ENCODE results near the gene DIP2A. TPM values are rescaled to one million over a fixed set of nuclear protein-coding genes. Genes with fewer than 3 reads are reported as not detected.
A peak's percentile ranks its signal among the peaks of the same experiment; 100 is the strongest.
"Not testable (repeated sequence)": the region's sequence is repeated elsewhere in the genome, so short reads cannot be mapped to it uniquely, and the experiment has no call there.

Gene DIP2A
- total and polyA plus RNA-seq, 7 experiments from 2014 or later, result 16.9 to 118 (median 105) TPM

- DNase-seq (no peak), ATAC-seq (no peak)
- Histone ChIP-seq H3K9me3 (ENCODE audit: control insufficient read depth in 2 of 3, low read length in 3 of 3) (no peaks in the 10 kb centered on the region), H3K36me3 (ENCODE audit: control insufficient read depth in 2 of 3, insufficient read depth in 3 of 3, low read length in 3 of 3) (peaks cover 0 to 65% (median 13%) of the 10 kb centered on the region in 3 experiments), H3K27ac (ENCODE audit: low read depth, low read length) (no peak overlapping the region), H3K4me3 (ENCODE audit: low read length) (no peak overlapping the region), H3K27me3 (ENCODE audit: control insufficient read depth in 2 of 2, insufficient read depth in 2 of 2, low read length in 2 of 2) (no peaks in the 10 kb centered on the region), H3K4me1 (ENCODE audit: control insufficient read depth in 2 of 2, insufficient read depth in 2 of 2, low read length in 2 of 2) (peaks cover 5 to 14% of the 10 kb centered on the region in 2 donors)
- ChIA-PET POLR2A (interaction anchor here (0.6 kb wide), 1 partner anchor 72 kb away, joined by 4 read pairs; no protein-coding TSS in a partner anchor), CTCF (no interaction called here)
- Mint-ChIP-seq H3K4me3 (no peak overlapping the region), H3K27ac (peak overlapping the region in 2 of 9 donors; percentile 38 to 58), H3K4me1 (peaks cover 0 to 12% (median 10%) of the 10 kb centered on the region in 7 donors), H3K9me3 (no peaks in the 10 kb centered on the region), H3K36me3 (peaks cover 10 to 32% (median 17%) of the 10 kb centered on the region in 5 donors), H3K27me3 (no peaks in the 10 kb centered on the region)
- intact Hi-C loops (cut with micrococcal nuclease), result loop anchor here in 1 of 2 donors (10.0 kb wide), 2 partner anchors 55 to 145 kb away; partner anchors contain the start of genes MCM3AP and YBEY
Measured at GRCh38 chr21:46429754-46430681, 28.7 kb upstream of the DIP2A start.

- peaks cover 10 to 39% (median 17%) of the 10 kb centered on the region in 5 donors for H3K36me3 Mint-ChIP-seq
- intact Hi-C loops (cut with micrococcal nuclease), result no loop called here
- Histone ChIP-seq H3K4me3 (ENCODE audit: low read length) (no peak overlapping the region), H3K4me1 (ENCODE audit: control insufficient read depth in 2 of 2, insufficient read depth in 2 of 2, low read length in 2 of 2) (peaks cover 0 to 1% of the 10 kb centered on the region in 2 donors), H3K27me3 (ENCODE audit: control insufficient read depth in 2 of 2, insufficient read depth in 2 of 2, low read length in 2 of 2) (no peaks in the 10 kb centered on the region), H3K36me3 (ENCODE audit: control insufficient read depth in 2 of 3, insufficient read depth in 3 of 3, low read length in 3 of 3) (peaks cover 0 to 73% (median 13%) of the 10 kb centered on the region in 3 experiments), H3K9me3 (ENCODE audit: control insufficient read depth in 2 of 3, low read length in 3 of 3) (no peaks in the 10 kb centered on the region), H3K27ac (ENCODE audit: low read depth, low read length) (no peak overlapping the region)
- no peaks in the 10 kb centered on the region for H3K27me3 Mint-ChIP-seq
- H3K4me3 Mint-ChIP-seq, result peak overlapping the region in 1 of 10 donors; percentile 36
- ChIA-PET CTCF (no interaction called here), POLR2A (no interaction called here)
- no peaks in the 10 kb centered on the region for H3K9me3 Mint-ChIP-seq
- DNase-seq (no peak), ATAC-seq (no peak)
- H3K4me1 Mint-ChIP-seq, result peaks cover 0 to 6% (median 3%) of the 10 kb centered on the region in 7 donors
- H3K27ac Mint-ChIP-seq, result peak overlapping the region in 1 of 9 donors; percentile 70
Measured at GRCh38 chr21:46431448-46431847, 27.2 kb upstream of the DIP2A start.

- Histone ChIP-seq H3K27me3 (ENCODE audit: control insufficient read depth in 2 of 2, insufficient read depth in 2 of 2, low read length in 2 of 2) (no peaks in the 10 kb centered on the region), H3K4me3 (ENCODE audit: low read length) (no peak overlapping the region), H3K27ac (ENCODE audit: low read depth, low read length) (no peak overlapping the region), H3K36me3 (ENCODE audit: control insufficient read depth in 2 of 3, insufficient read depth in 3 of 3, low read length in 3 of 3) (peaks cover 0 to 78% (median 13%) of the 10 kb centered on the region in 3 experiments), H3K4me1 (ENCODE audit: control insufficient read depth in 2 of 2, insufficient read depth in 2 of 2, low read length in 2 of 2) (no peaks in the 10 kb centered on the region), H3K9me3 (ENCODE audit: control insufficient read depth in 2 of 3, low read length in 3 of 3) (no peaks in the 10 kb centered on the region)
- H3K4me3 Mint-ChIP-seq, result peak overlapping the region in 1 of 10 donors; percentile 36
- H3K9me3 Mint-ChIP-seq, result no peaks in the 10 kb centered on the region
- peaks cover 0 to 6% (median 3%) of the 10 kb centered on the region in 7 donors for H3K4me1 Mint-ChIP-seq
- CTCF ChIA-PET, result no interaction called here
- H3K36me3 Mint-ChIP-seq, result peaks cover 10 to 39% (median 17%) of the 10 kb centered on the region in 5 donors
- POLR2A ChIA-PET, result no interaction called here
- H3K27ac Mint-ChIP-seq, result peak overlapping the region in 4 of 9 donors; percentile 10 to 70 (median 34)
- no peaks in the 10 kb centered on the region for H3K27me3 Mint-ChIP-seq
- intact Hi-C loops (cut with micrococcal nuclease), result no loop called here
- peak; percentile 50 for ATAC-seq
- DNase-seq, result no peak
Measured at GRCh38 chr21:46431884-46432488, 26.7 kb upstream of the DIP2A start.

DNA sequence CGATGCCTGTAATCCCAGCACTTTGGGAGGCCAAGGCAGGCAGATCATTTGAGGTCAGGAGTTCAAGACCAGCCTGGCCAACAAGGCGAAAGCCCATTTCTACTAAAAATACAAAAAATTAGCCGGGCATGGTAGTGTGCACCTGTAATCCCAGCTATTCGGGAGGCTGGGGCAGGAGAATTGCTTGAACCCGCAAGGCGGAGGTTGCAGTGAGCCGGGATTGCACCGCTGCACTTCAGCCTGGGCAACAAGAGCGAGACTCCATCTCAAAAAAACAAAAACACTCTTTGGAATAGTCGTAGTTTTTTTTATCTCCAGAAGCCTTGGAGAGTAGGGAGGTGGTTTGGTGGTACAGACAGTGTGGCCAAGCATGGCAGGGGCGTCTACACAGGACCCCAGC, 25.6 kb upstream of the DIP2A start:
- H3K4me1 ChIP-seq (ENCODE audit: control insufficient read depth in 2 of 2, insufficient read depth in 2 of 2, low read length in 2 of 2); DNase-seq; H3K27ac Mint-ChIP-seq; H3K9me3 ChIP-seq (ENCODE audit: control insufficient read depth in 2 of 3, low read length in 3 of 3); H3K27ac ChIP-seq (ENCODE audit: low read depth, low read length); H3K27me3 Mint-ChIP-seq; H3K9me3 Mint-ChIP-seq; H3K4me3 Mint-ChIP-seq; CTCF ChIA-PET; H3K4me3 ChIP-seq (ENCODE audit: low read length); H3K4me1 Mint-ChIP-seq; intact Hi-C loops (cut with micrococcal nuclease); ATAC-seq; H3K27me3 ChIP-seq (ENCODE audit: control insufficient read depth in 2 of 2, insufficient read depth in 2 of 2, low read length in 2 of 2); POLR2A ChIA-PET: not testable (repeated sequence)
- H3K36me3 ChIP-seq (ENCODE audit: control insufficient read depth in 2 of 3, insufficient read depth in 3 of 3, low read length in 3 of 3), result peaks cover 0 to 79% (median 13%) of the 10 kb centered on the region in 3 experiments
- H3K36me3 Mint-ChIP-seq, result peaks cover 10 to 51% (median 17%) of the 10 kb centered on the region in 5 donors

DNA sequence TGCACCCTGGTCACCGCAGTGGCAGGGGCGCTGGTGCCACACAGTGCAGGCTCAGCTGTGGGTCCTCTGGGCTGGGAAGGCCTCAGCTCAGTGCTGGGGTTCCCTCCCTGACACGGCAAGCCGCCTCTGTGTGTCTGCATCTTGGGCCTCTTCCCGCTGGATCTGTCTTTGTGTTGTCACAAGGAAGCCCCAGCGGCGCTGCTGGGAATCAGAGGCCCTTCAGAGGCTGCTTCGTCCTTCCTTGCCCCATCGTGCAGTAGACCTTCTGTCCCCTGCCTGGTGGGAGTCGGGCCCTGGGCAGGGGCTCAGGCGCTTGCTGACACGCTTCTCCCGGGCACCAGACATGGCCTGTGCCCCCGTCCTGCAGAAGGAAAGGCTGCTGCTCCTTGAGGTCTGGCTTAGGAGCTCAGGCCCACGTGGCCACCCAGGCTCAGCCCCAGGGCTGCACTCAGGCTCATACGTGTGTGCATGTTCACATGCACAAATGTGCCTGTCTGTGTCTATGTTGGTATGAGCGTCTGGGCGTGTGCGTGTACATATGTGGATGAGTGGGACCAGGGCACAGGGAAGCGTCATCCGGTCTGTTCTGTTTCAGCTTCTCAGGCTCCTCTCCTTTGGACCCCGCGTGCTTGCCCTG, 24.3 kb upstream of the DIP2A start:
- ATAC-seq (no peak), DNase-seq (no peak)
- Mint-ChIP-seq H3K4me1 (peaks cover 0 to 6% (median 0%) of the 10 kb centered on the region in 7 donors), H3K27ac (no peak overlapping the region), H3K27me3 (no peaks in the 10 kb centered on the region), H3K36me3 (peaks cover 13 to 55% (median 17%) of the 10 kb centered on the region in 5 donors), H3K4me3 (no peak overlapping the region), H3K9me3 (no peaks in the 10 kb centered on the region)
- intact Hi-C loops (cut with micrococcal nuclease), result no loop called here
- peaks cover 0 to 76% (median 13%) of the 10 kb centered on the region in 3 experiments for H3K36me3 ChIP-seq (ENCODE audit: control insufficient read depth in 2 of 3, insufficient read depth in 3 of 3, low read length in 3 of 3)
- CTCF ChIA-PET, result no interaction called here
- H3K27ac ChIP-seq (ENCODE audit: low read depth, low read length), result no peak overlapping the region
- no peaks in the 10 kb centered on the region for H3K9me3 ChIP-seq (ENCODE audit: control insufficient read depth in 2 of 3, low read length in 3 of 3)
- H3K27me3 ChIP-seq (ENCODE audit: control insufficient read depth in 2 of 2, insufficient read depth in 2 of 2, low read length in 2 of 2), result no peaks in the 10 kb centered on the region
- POLR2A ChIA-PET, result no interaction called here
- H3K4me3 ChIP-seq (ENCODE audit: low read length), result no peak overlapping the region
- H3K4me1 ChIP-seq (ENCODE audit: control insufficient read depth in 2 of 2, insufficient read depth in 2 of 2, low read length in 2 of 2), result no peaks in the 10 kb centered on the region

GRCh38 chr21:46435786-46436227, 22.9 kb upstream of the DIP2A start:
- Mint-ChIP-seq H3K36me3 (peaks cover 6 to 53% (median 15%) of the 10 kb centered on the region in 5 donors), H3K9me3 (no peaks in the 10 kb centered on the region), H3K27me3 (no peaks in the 10 kb centered on the region), H3K27ac (no peak overlapping the region), H3K4me1 (peaks cover 0 to 6% (median 0%) of the 10 kb centered on the region in 7 donors), H3K4me3 (no peak overlapping the region)
- CTCF ChIA-PET, result no interaction called here
- H3K36me3 ChIP-seq (ENCODE audit: control insufficient read depth in 2 of 3, insufficient read depth in 3 of 3, low read length in 3 of 3), result peaks cover under 1 to 76% (median 8%) of the 10 kb centered on the region in 3 experiments
- ATAC-seq (no peak), DNase-seq (no peak)
- H3K4me1 ChIP-seq (ENCODE audit: control insufficient read depth in 2 of 2, insufficient read depth in 2 of 2, low read length in 2 of 2), result no peaks in the 10 kb centered on the region
- intact Hi-C loops (cut with micrococcal nuclease), result no loop called here
- H3K4me3 ChIP-seq (ENCODE audit: low read length), result no peak overlapping the region
- no peaks in the 10 kb centered on the region for H3K9me3 ChIP-seq (ENCODE audit: control insufficient read depth in 2 of 3, low read length in 3 of 3)
- H3K27me3 ChIP-seq (ENCODE audit: control insufficient read depth in 2 of 2, insufficient read depth in 2 of 2, low read length in 2 of 2), result no peaks in the 10 kb centered on the region
- no peak overlapping the region for H3K27ac ChIP-seq (ENCODE audit: low read depth, low read length)
- POLR2A ChIA-PET, result interaction anchor here (0.9 kb wide), 1 partner anchor 12 kb away, joined by 3 read pairs; no protein-coding TSS in a partner anchor
